ENCODE data around the gene MEN1.

MEN1 gene

GRCh38 chr11:64789331-64790204 is 20.8 kb downstream of the MEN1 start:
- Histone ChIP-seq H3K27ac (ENCODE audit: poor library complexity, severe bottlenecking) (no peak overlapping the region), H3K9me3 (ENCODE audit: severe bottlenecking) (no peaks in the 10 kb centered on the region), H3K4me3 (ENCODE audit: severe bottlenecking) (no peak overlapping the region), H3K36me3 (ENCODE audit: low read depth) (no peaks in the 10 kb centered on the region), H3K4me1 (ENCODE audit: insufficient read depth, poor library complexity, severe bottlenecking) (no peaks in the 10 kb centered on the region), H3K27me3 (ENCODE audit: insufficient read depth, poor library complexity, severe bottlenecking) (no peaks in the 10 kb centered on the region)
- DNase-seq (ENCODE audit: low spot score) (no peak), ATAC-seq (ENCODE audit: low read depth) (no peak)
- TF ChIP-seq CTCF (IDR thresholded peaks at IDR 0.05; ENCODE audit: poor library complexity, severe bottlenecking) = no peak

- DNase-seq (ENCODE audit: low spot score) (no peak), ATAC-seq (ENCODE audit: low read depth) (no peak)
- H3K27ac ChIP-seq (ENCODE audit: poor library complexity, severe bottlenecking) = no peak overlapping the region
- no peak for TF ChIP-seq CTCF (IDR thresholded peaks at IDR 0.05; ENCODE audit: poor library complexity, severe bottlenecking)
- H3K9me3 ChIP-seq (ENCODE audit: severe bottlenecking) = no peaks in the 10 kb centered on the region
- H3K4me1 ChIP-seq (ENCODE audit: insufficient read depth, poor library complexity, severe bottlenecking) = no peaks in the 10 kb centered on the region
- no peaks in the 10 kb centered on the region for H3K27me3 ChIP-seq (ENCODE audit: insufficient read depth, poor library complexity, severe bottlenecking)
- no peaks in the 10 kb centered on the region for H3K36me3 ChIP-seq (ENCODE audit: low read depth)
- no peak overlapping the region for H3K4me3 ChIP-seq (ENCODE audit: severe bottlenecking)
Measured at GRCh38 chr11:64788321-64789215, 21.8 kb downstream of the MEN1 start.

- Histone ChIP-seq H3K9me3 (ENCODE audit: severe bottlenecking) (no peaks in the 10 kb centered on the region), H3K36me3 (ENCODE audit: low read depth) (no peaks in the 10 kb centered on the region), H3K27ac (ENCODE audit: poor library complexity, severe bottlenecking) (no peak overlapping the region), H3K27me3 (ENCODE audit: insufficient read depth, poor library complexity, severe bottlenecking) (no peaks in the 10 kb centered on the region), H3K4me1 (ENCODE audit: insufficient read depth, poor library complexity, severe bottlenecking) (no peaks in the 10 kb centered on the region), H3K4me3 (ENCODE audit: severe bottlenecking) (no peak overlapping the region)
- peak; percentile 65 for DNase-seq (ENCODE audit: low spot score)
- peak; percentile 43; the same call in 1 of the 3 replicates for ATAC-seq (ENCODE audit: low read depth)
- TF ChIP-seq CTCF (IDR thresholded peaks at IDR 0.05; ENCODE audit: poor library complexity, severe bottlenecking) = peak; percentile 75
Measured at GRCh38 chr11:64787526-64788320, 22.6 kb downstream of the MEN1 start.

GRCh38 chr11:64786308-64786707 is 24.0 kb downstream of the MEN1 start:
- H3K27me3 ChIP-seq (ENCODE audit: insufficient read depth, poor library complexity, severe bottlenecking) = no peaks in the 10 kb centered on the region
- no peak for TF ChIP-seq CTCF (IDR thresholded peaks at IDR 0.05; ENCODE audit: poor library complexity, severe bottlenecking)
- H3K4me1 ChIP-seq (ENCODE audit: insufficient read depth, poor library complexity, severe bottlenecking) = no peaks in the 10 kb centered on the region
- H3K27ac ChIP-seq (ENCODE audit: poor library complexity, severe bottlenecking) = no peak overlapping the region
- H3K9me3 ChIP-seq (ENCODE audit: severe bottlenecking) = no peaks in the 10 kb centered on the region
- H3K36me3 ChIP-seq (ENCODE audit: low read depth) = no peaks in the 10 kb centered on the region
- ATAC-seq (ENCODE audit: low read depth) (no peak), DNase-seq (ENCODE audit: low spot score) (no peak)
- H3K4me3 ChIP-seq (ENCODE audit: severe bottlenecking) = no peak overlapping the region
